H1 (cell line): ENCODE measurements around the gene OR7D4. TPM values are rescaled to one million over a fixed set of nuclear protein-coding genes. Genes with fewer than 3 reads are reported as not detected.

ENCODE experiments used
- CTCF ChIA-PET: fragments of 300-600 bp; sonication (Branson Sonifier 250); formaldehyde crosslinking; loops from one replicate; lab custom pipeline; 2021; ENCODE audit not compliant: partially characterized antibody; lab: Charles Lee
- POLR2A ChIA-PET: fragments of 300-600 bp; sonication (Branson Sonifier 250); formaldehyde crosslinking; loops from one replicate; lab custom pipeline; 2021; ENCODE audit warnings: inconsistent platforms; ENCODE audit not compliant: partially characterized antibody; lab: Charles Lee
- DNase-seq, 2 experiments: peaks; one replicate each; pipeline versions ENCODE4 v3.0.0 to v3.0.0-alpha.2; 2010 to 2022; ENCODE audit warnings: low spot score in 2 of 2, low read depth in 1 of 2, mixed read lengths in 1 of 2
- FAIRE-seq: peaks from 2 replicates; lab custom pipeline; 2011; peaks lifted over from hg19 to GRCh38; lab: Jason Lieb, UNC
- H2AFZ ChIP-seq: 2 replicates; pipeline ENCODE4 v1.8.1; 2012; ENCODE audit warnings: low read length, inconsistent platforms
- H2AK5ac ChIP-seq: 2 replicates; pipeline ENCODE4 v1.6.1; 2013; ENCODE audit warnings: low read depth, low read length
- H2BK120ac ChIP-seq: replicated peaks from 2 replicates; pipeline ENCODE3; 2013; ENCODE audit warnings: low read depth, low read length, inconsistent platforms
- H2BK12ac ChIP-seq: 2 replicates; pipeline ENCODE4 v1.6.1; 2013; ENCODE audit warnings: low read depth, low read length
- H2BK15ac ChIP-seq: 2 replicates; pipeline ENCODE4 v1.6.1; 2013; ENCODE audit warnings: low read length
- H2BK20ac ChIP-seq: 2 replicates; pipeline ENCODE4 v1.6.1; 2013; ENCODE audit warnings: low read length
- H2BK5ac ChIP-seq: 2 replicates; pipeline ENCODE4 v1.6.1; 2013; ENCODE audit warnings: low read depth, low read length
- H3K14ac ChIP-seq: 2 replicates; pipeline ENCODE4 v1.6.1; 2013; ENCODE audit warnings: inconsistent platforms; ENCODE audit not compliant: insufficient read length
- H3K18ac ChIP-seq: 2 replicates; pipeline ENCODE4 v1.6.1; 2013; ENCODE audit warnings: low read length; ENCODE audit errors: extremely low read depth
- H3K23ac ChIP-seq: 2 replicates; pipeline ENCODE4 v1.6.1; 2013; ENCODE audit warnings: inconsistent platforms; ENCODE audit not compliant: insufficient read length
- H3K23me2 ChIP-seq: 2 replicates; pipeline ENCODE4 v1.6.1; 2013; ENCODE audit warnings: low read depth, low read length
- H3K27ac ChIP-seq: 2 replicates; pipeline ENCODE4 v1.6.1; 2011; ENCODE audit warnings: low read depth, low read length, inconsistent platforms
- H3K27me3 ChIP-seq, 4 experiments: replicated peaks in 1 of 4; 1 replicate in 1 of 4; 2 replicates in 3 of 4; pipeline versions ENCODE4 v1.6.1 to v1.8.1; 2011 to 2013; ENCODE audit warnings: low read length in 3 of 4, mild to moderate bottlenecking in 3 of 4, inconsistent platforms in 2 of 4, mixed read lengths in 2 of 4, moderate library complexity in 1 of 4; ENCODE audit not compliant: control insufficient read depth in 3 of 4, insufficient read depth in 3 of 4; ENCODE audit errors: extremely low read depth in 1 of 4
- H3K36me3 ChIP-seq, 4 experiments: 2 replicates each; pipeline versions ENCODE4 v1.6.1 to v1.8.1; 2011 to 2013; ENCODE audit warnings: mild to moderate bottlenecking in 4 of 4, low read length in 3 of 4, moderate library complexity in 2 of 4, control low read depth in 1 of 4, inconsistent platforms in 1 of 4; ENCODE audit not compliant: insufficient read depth in 4 of 4, control insufficient read depth in 2 of 4
- H3K4ac ChIP-seq: replicated peaks from 2 replicates; pipeline ENCODE3; 2013; ENCODE audit warnings: low read length, low read depth, mixed read lengths, inconsistent platforms; ENCODE audit not compliant: insufficient read length
- H3K4me1 ChIP-seq, 4 experiments: replicated peaks in 1 of 4; 1 replicate in 1 of 4; 2 replicates in 3 of 4; pipeline versions ENCODE4 v1.6.1 to v1.8.1; 2011 to 2013; ENCODE audit warnings: low read length in 3 of 4, inconsistent platforms in 2 of 4, mixed read lengths in 1 of 4; ENCODE audit not compliant: insufficient read depth in 4 of 4, control insufficient read depth in 3 of 4
- H3K4me2 ChIP-seq, 2 experiments: 2 replicates each; pipeline versions ENCODE4 v1.6.1 to v1.8.1; 2011 to 2013; ENCODE audit warnings: low read depth in 2 of 2, low read length in 2 of 2, control low read depth in 1 of 2, inconsistent platforms in 1 of 2, mild to moderate bottlenecking in 1 of 2; ENCODE audit not compliant: insufficient read depth in 1 of 2
- H3K4me3 ChIP-seq, 4 experiments: fragments of 200-600, 300-600 bp in 1 of 4; sonication (generic), shearing (Covaris generic), sonication (Bioruptor Twin) in 1 of 4; 2 replicates each; pipeline versions ENCODE4 v1.5.1 to v1.8.1; 2011 to 2016; ENCODE audit warnings: low read length in 4 of 4, low read depth in 3 of 4, control low read depth in 2 of 4, inconsistent platforms in 2 of 4, mild to moderate bottlenecking in 2 of 4, mixed read lengths in 1 of 4, moderate library complexity in 1 of 4; ENCODE audit not compliant: insufficient read depth in 2 of 4; ENCODE audit errors: extremely low read depth in 1 of 4
- H3K56ac ChIP-seq: replicated peaks from 2 replicates; pipeline ENCODE3; 2013; ENCODE audit warnings: low read depth, mild to moderate bottlenecking, mixed read lengths, low read length, inconsistent platforms; ENCODE audit not compliant: insufficient read length
- H3K79me1 ChIP-seq: 2 replicates; pipeline ENCODE4 v1.6.1; 2013; ENCODE audit warnings: low read depth, low read length, control low read depth
- H3K79me2 ChIP-seq, 2 experiments: 2 replicates each; pipeline versions ENCODE4 v1.6.1 to v1.8.1; 2012 to 2013; ENCODE audit warnings: low read length in 2 of 2, mild to moderate bottlenecking in 2 of 2, inconsistent platforms in 1 of 2; ENCODE audit not compliant: insufficient read depth in 2 of 2, control insufficient read depth in 1 of 2
- H3K9ac ChIP-seq, 4 experiments: replicated peaks in 1 of 4; 1 replicate in 1 of 4; 2 replicates in 3 of 4; pipeline versions ENCODE4 v1.6.1 to v1.8.1; 2011 to 2013; ENCODE audit warnings: low read depth in 3 of 4, low read length in 3 of 4, control low read depth in 2 of 4, mild to moderate bottlenecking in 2 of 4, moderate library complexity in 2 of 4, inconsistent platforms in 1 of 4; ENCODE audit errors: extremely low read depth in 1 of 4
- H3K9me3 ChIP-seq, 2 experiments: 2 replicates each; pipeline versions ENCODE4 v1.6.1 to v1.8.1; 2012 to 2013; ENCODE audit warnings: mild to moderate bottlenecking in 2 of 2, moderate library complexity in 2 of 2, control low read depth in 1 of 2, inconsistent platforms in 1 of 2, low read depth in 1 of 2, low read length in 1 of 2, mixed read lengths in 1 of 2; ENCODE audit not compliant: insufficient read depth in 2 of 2
- H4K20me1 ChIP-seq, 2 experiments: replicated peaks in 1 of 2; 2 replicates each; pipeline versions ENCODE3 to v1.8.1; 2011 to 2013; ENCODE audit warnings: inconsistent platforms in 2 of 2, low read length in 2 of 2, mild to moderate bottlenecking in 1 of 2; ENCODE audit not compliant: insufficient read depth in 2 of 2, control insufficient read depth in 1 of 2
- H4K5ac ChIP-seq: 2 replicates; pipeline ENCODE4 v1.6.1; 2013; ENCODE audit warnings: low read length, low read depth, mixed read lengths, inconsistent platforms; ENCODE audit not compliant: insufficient read length
- H4K8ac ChIP-seq: 2 replicates; pipeline ENCODE4 v1.8.0; 2013; ENCODE audit warnings: mild to moderate bottlenecking, moderate library complexity, low read length, inconsistent platforms; ENCODE audit not compliant: insufficient read depth; ENCODE audit errors: extremely low read depth
- H4K91ac ChIP-seq: replicated peaks from 2 replicates; pipeline ENCODE3; 2013; ENCODE audit warnings: low read length, mixed read lengths, inconsistent platforms; ENCODE audit not compliant: insufficient read length
- BACH1 ChIP-seq: IDR thresholded peaks from 2 replicates; pipeline ENCODE4 v1.6.1; 2012; ENCODE audit warnings: low read length, improper control_type of control experiment
- CREB1 ChIP-seq: IDR thresholded peaks from 2 replicates; pipeline ENCODE4 v1.6.1; 2012; ENCODE audit warnings: inconsistent platforms
- E2F6 ChIP-seq: IDR thresholded peaks from 2 replicates; pipeline ENCODE4 v1.6.1; 2012; ENCODE audit warnings: inconsistent platforms
- EGR1 ChIP-seq: IDR thresholded peaks from 2 replicates; pipeline ENCODE4 v1.6.1; 2011; ENCODE audit warnings: low read depth, low read length, borderline replicate concordance
- GTF2F1 ChIP-seq: IDR thresholded peaks from 2 replicates; pipeline ENCODE4 v1.6.1; 2012; ENCODE audit warnings: low read depth, low read length, improper control_type of control experiment, borderline replicate concordance
- MAX ChIP-seq: IDR thresholded peaks from 2 replicates; pipeline ENCODE4 v1.6.1; 2012; ENCODE audit warnings: inconsistent platforms
- POU5F1 ChIP-seq: IDR thresholded peaks from 2 replicates; pipeline ENCODE4 v1.6.1; 2011; ENCODE audit warnings: low read depth, mild to moderate bottlenecking, low read length, moderate library complexity
- YY1 ChIP-seq: IDR thresholded peaks from 2 replicates; pipeline ENCODE4 v1.6.1; 2011; ENCODE audit warnings: low read depth, mild to moderate bottlenecking, low read length
- WGBS, 2 experiments: shearing (Covaris generic) in 1 of 2; methylation state at CpG; one replicate each; pipeline versions ENCODE4 v1.1.6 to v1.1.7; 2013 to 2015; ENCODE audit warnings: low lambda C conversion rate in 2 of 2, mixed read lengths in 2 of 2, inconsistent platforms in 1 of 2, low coverage in 1 of 2, missing lambda C conversion rate in 1 of 2; ENCODE audit not compliant: insufficient replicate concordance in 2 of 2, insufficient coverage in 1 of 2, insufficient read length in 1 of 2; ENCODE audit errors: extremely low coverage in 1 of 2, missing lambda C conversion rate in 1 of 2; 5-methylcytosine and 5-hydroxymethylcytosine counted together
- polyA plus RNA-seq, 7 experiments: library from polyadenylated mRNA; depleted of rRNA in 3 of 7; stranded (reverse) in 5 of 7; unstranded in 2 of 7; fragments of >200 nt in 5 of 7; fragments of 200-250 nt in 2 of 7; gene quantifications; 1 replicate in 5 of 7; 2 replicates in 1 of 7; 4 replicates in 1 of 7; pipeline versions ENCODE4 v1.2.1 to v1.2.3, GENCODE V29; 2011 to 2013; ENCODE audit warnings: missing spikeins in 2 of 7, mixed read lengths in 2 of 7
- total RNA-seq: library from RNA; stranded (reverse); fragmentation: NEBNext Ultra II Directional; extraction: Animal tissue kit (Norgen Biotek cat#: 25700); gene quantifications from 2 replicates; pipeline ENCODE4 v1.2.1, GENCODE V29; 2021

Gene OR7D4
- total and polyA plus RNA-seq, 2 of the 8 experiments (the other 6 are each of a cell fraction or from before 2014, with no cell fraction given): not detected

- DNase-seq: peak in 1 of 2 experiments; percentile 0
Measured at GRCh38 chr19:9189535-9189934, 29.9 kb downstream of the OR7D4 start.

More at GRCh38 chr19:9189535-9189934, 29.9 kb downstream of the OR7D4 start:
- POLR2A ChIA-PET: interaction anchor here (0.7 to 1.5 kb wide), 2 partner anchors 48 to 242 kb away, joined by 3 read pairs; no protein-coding TSS in a partner anchor
- no peak overlapping the region for H2BK5ac ChIP-seq
- H3K23me2 ChIP-seq: no peaks in the 10 kb centered on the region
- H3K14ac ChIP-seq: no peak overlapping the region
- no peaks in the 10 kb centered on the region for H3K79me2 ChIP-seq
- no peaks in the 10 kb centered on the region for H3K79me1 ChIP-seq
- no peak overlapping the region for H2BK120ac ChIP-seq
- no peak overlapping the region for H4K5ac ChIP-seq
- H3K4ac ChIP-seq: no peak overlapping the region
- H3K56ac ChIP-seq: no peak overlapping the region
- peak overlapping the region; percentile 64; the same call in 1 of the 2 replicates for H2AFZ ChIP-seq
- FAIRE-seq: no peak
- H3K18ac ChIP-seq: no peak overlapping the region
- no peak overlapping the region for H3K23ac ChIP-seq
- no peak overlapping the region; a peak in 1 of 8 replicates for H3K4me3 ChIP-seq
- H3K9ac ChIP-seq: no peak overlapping the region
- TF ChIP-seq CREB1 (no peak), E2F6 (peak; percentile 31; the same call in 1 of the 2 replicates), POU5F1 (0 out of 2 replicates have a peak, but pooled peaks have one; percentile 4), EGR1 (no peak), BACH1 (no peak), GTF2F1 (no peak), YY1 (peak; percentile 59; the same call in 1 of the 2 replicates), MAX (peak; percentile 48)
- H3K9me3 ChIP-seq: peaks cover 20 to 28% of the 10 kb centered on the region in 2 experiments
- H3K4me2 ChIP-seq: peak overlapping the region in 1 of 2 experiments; percentile 27; a peak in 2 of 4 replicates
- H2BK15ac ChIP-seq: no peak overlapping the region
- peak overlapping the region; percentile 88; the same call in 1 of the 2 replicates for H4K8ac ChIP-seq
- no peak overlapping the region for H3K27ac ChIP-seq
- CTCF ChIA-PET: interaction anchor here (0.6 to 1.6 kb wide), 3 partner anchors 11 to 1171 kb away, joined by 3 to 8 read pairs (median 3); no protein-coding TSS in a partner anchor
- 62% methylated on average over 7 of the region's 7 CpGs; no CpG with 5 or more reads in 1 of the 2 experiments for WGBS, 2 experiments
- no peaks in the 10 kb centered on the region for H3K27me3 ChIP-seq
- no peak overlapping the region for H2BK20ac ChIP-seq
- no peak overlapping the region for H2AK5ac ChIP-seq
- H3K4me1 ChIP-seq: no peaks in the 10 kb centered on the region
- no peak overlapping the region; the same call in 1 of the 2 replicates for H2BK12ac ChIP-seq
- no peak overlapping the region for H4K91ac ChIP-seq
- H3K36me3 ChIP-seq: no peaks in the 10 kb centered on the region
- H4K20me1 ChIP-seq: no peaks in the 10 kb centered on the region
